ENCODE results near the gene TMX1. TPM values are rescaled to one million over a fixed set of nuclear protein-coding genes. Genes with fewer than 3 reads are reported as not detected.

The TMX1 gene
- total and polyA plus RNA-seq, 2 experiments from 2014 or later: 61.5 to 126 TPM

- TF ChIP-seq JUNB (IDR thresholded peaks at IDR 0.05; ENCODE audit: unreplicated experiment) (no peak), ZNF331 (CRISPR knock-in tag; IDR thresholded peaks at IDR 0.05; ENCODE audit: low read depth) (no peak), ZNF114 (CRISPR knock-in tag; IDR thresholded peaks at IDR 0.05) (no peak), EZH2 (IDR thresholded peaks at IDR 0.05; ENCODE audit: low read depth, unreplicated experiment) (no peak)
Observed at GRCh38 chr14:51228890-51229289, 11.2 kb upstream of the TMX1 start (continued).

DNA sequence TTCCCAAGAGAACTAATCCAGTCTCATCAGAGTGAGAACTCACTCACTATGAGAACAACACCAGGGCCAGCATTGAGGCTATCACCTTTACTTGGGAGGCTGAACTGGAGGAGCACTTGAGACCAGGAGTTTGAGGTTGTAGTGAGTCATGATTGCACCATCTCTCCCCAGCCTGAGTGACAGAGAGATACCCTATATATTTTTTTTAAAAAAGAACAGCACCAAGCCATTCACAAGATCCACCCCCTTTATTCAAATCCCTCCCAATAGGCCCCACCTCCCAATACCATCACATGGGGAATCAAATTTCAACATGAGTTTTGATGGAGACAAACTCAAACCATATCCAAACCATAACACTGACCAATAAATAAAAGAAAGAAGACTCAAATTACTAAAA lies 3.7 kb upstream of the TMX1 start:
- no peaks in the 10 kb centered on the region for H3K27me3 ChIP-seq (ENCODE audit: insufficient read depth)
- TF ChIP-seq ZNF114 (CRISPR knock-in tag; IDR thresholded peaks at IDR 0.05): no peak
- TF ChIP-seq, protein P1, sequence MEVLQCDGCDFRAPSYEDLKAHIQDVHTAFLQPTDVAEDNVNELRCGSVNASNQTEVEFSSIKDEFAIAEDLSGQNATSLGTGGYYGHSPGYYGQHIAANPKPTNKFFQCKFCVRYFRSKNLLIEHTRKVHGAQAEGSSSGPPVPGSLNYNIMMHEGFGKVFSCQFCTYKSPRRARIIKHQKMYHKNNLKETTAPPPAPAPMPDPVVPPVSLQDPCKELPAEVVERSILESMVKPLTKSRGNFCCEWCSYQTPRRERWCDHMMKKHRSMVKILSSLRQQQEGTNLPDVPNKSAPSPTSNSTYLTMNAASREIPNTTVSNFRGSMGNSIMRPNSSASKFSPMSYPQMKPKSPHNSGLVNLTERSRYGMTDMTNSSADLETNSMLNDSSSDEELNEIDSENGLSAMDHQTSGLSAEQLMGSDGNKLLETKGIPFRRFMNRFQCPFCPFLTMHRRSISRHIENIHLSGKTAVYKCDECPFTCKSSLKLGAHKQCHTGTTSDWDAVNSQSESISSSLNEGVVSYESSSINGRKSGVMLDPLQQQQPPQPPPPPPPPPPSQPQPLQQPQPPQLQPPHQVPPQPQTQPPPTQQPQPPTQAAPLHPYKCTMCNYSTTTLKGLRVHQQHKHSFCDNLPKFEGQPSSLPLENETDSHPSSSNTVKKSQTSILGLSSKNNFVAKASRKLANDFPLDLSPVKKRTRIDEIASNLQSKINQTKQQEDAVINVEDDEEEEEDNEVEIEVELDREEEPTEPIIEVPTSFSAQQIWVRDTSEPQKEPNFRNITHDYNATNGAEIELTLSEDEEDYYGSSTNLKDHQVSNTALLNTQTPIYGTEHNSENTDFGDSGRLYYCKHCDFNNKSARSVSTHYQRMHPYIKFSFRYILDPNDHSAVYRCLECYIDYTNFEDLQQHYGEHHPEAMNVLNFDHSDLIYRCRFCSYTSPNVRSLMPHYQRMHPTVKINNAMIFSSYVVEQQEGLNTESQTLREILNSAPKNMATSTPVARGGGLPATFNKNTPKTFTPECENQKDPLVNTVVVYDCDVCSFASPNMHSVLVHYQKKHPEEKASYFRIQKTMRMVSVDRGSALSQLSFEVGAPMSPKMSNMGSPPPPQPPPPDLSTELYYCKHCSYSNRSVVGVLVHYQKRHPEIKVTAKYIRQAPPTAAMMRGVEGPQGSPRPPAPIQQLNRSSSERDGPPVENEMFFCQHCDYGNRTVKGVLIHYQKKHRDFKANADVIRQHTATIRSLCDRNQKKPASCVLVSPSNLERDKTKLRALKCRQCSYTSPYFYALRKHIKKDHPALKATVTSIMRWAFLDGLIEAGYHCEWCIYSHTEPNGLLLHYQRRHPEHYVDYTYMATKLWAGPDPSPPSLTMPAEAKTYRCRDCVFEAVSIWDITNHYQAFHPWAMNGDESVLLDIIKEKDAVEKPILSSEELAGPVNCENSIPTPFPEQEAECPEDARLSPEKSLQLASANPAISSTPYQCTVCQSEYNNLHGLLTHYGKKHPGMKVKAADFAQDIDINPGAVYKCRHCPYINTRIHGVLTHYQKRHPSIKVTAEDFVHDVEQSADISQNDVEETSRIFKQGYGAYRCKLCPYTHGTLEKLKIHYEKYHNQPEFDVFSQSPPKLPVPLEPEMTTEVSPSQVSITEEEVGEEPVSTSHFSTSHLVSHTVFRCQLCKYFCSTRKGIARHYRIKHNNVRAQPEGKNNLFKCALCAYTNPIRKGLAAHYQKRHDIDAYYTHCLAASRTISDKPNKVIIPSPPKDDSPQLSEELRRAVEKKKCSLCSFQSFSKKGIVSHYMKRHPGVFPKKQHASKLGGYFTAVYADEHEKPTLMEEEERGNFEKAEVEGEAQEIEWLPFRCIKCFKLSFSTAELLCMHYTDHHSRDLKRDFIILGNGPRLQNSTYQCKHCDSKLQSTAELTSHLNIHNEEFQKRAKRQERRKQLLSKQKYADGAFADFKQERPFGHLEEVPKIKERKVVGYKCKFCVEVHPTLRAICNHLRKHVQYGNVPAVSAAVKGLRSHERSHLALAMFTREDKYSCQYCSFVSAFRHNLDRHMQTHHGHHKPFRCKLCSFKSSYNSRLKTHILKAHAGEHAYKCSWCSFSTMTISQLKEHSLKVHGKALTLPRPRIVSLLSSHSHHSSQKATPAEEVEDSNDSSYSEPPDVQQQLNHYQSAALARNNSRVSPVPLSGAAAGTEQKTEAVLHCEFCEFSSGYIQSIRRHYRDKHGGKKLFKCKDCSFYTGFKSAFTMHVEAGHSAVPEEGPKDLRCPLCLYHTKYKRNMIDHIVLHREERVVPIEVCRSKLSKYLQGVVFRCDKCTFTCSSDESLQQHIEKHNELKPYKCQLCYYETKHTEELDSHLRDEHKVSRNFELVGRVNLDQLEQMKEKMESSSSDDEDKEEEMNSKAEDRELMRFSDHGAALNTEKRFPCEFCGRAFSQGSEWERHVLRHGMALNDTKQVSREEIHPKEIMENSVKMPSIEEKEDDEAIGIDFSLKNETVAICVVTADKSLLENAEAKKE (CRISPR knock-in tag; IDR thresholded peaks at IDR 0.05): no peak
- TF ChIP-seq, protein P2, sequence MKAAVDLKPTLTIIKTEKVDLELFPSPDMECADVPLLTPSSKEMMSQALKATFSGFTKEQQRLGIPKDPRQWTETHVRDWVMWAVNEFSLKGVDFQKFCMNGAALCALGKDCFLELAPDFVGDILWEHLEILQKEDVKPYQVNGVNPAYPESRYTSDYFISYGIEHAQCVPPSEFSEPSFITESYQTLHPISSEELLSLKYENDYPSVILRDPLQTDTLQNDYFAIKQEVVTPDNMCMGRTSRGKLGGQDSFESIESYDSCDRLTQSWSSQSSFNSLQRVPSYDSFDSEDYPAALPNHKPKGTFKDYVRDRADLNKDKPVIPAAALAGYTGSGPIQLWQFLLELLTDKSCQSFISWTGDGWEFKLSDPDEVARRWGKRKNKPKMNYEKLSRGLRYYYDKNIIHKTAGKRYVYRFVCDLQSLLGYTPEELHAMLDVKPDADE (IDR thresholded peaks at IDR 0.05): no peak
- TF ChIP-seq, protein P3, sequence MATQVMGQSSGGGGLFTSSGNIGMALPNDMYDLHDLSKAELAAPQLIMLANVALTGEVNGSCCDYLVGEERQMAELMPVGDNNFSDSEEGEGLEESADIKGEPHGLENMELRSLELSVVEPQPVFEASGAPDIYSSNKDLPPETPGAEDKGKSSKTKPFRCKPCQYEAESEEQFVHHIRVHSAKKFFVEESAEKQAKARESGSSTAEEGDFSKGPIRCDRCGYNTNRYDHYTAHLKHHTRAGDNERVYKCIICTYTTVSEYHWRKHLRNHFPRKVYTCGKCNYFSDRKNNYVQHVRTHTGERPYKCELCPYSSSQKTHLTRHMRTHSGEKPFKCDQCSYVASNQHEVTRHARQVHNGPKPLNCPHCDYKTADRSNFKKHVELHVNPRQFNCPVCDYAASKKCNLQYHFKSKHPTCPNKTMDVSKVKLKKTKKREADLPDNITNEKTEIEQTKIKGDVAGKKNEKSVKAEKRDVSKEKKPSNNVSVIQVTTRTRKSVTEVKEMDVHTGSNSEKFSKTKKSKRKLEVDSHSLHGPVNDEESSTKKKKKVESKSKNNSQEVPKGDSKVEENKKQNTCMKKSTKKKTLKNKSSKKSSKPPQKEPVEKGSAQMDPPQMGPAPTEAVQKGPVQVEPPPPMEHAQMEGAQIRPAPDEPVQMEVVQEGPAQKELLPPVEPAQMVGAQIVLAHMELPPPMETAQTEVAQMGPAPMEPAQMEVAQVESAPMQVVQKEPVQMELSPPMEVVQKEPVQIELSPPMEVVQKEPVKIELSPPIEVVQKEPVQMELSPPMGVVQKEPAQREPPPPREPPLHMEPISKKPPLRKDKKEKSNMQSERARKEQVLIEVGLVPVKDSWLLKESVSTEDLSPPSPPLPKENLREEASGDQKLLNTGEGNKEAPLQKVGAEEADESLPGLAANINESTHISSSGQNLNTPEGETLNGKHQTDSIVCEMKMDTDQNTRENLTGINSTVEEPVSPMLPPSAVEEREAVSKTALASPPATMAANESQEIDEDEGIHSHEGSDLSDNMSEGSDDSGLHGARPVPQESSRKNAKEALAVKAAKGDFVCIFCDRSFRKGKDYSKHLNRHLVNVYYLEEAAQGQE (IDR thresholded peaks at IDR 0.05; ENCODE audit: unreplicated experiment): no peak
- no peak for TF ChIP-seq POLR2AphosphoS5 (IDR thresholded peaks at IDR 0.05; ENCODE audit: low read depth)
- TF ChIP-seq EZH2 (IDR thresholded peaks at IDR 0.05; ENCODE audit: low read depth, unreplicated experiment): no peak
- TF ChIP-seq EZH2phosphoT487 (IDR thresholded peaks at IDR 0.05; ENCODE audit: unreplicated experiment): no peak
- H2AFZ ChIP-seq: no peak overlapping the region
- H3K36me3 ChIP-seq (ENCODE audit: insufficient read depth): no peaks in the 10 kb centered on the region
- Mint-ChIP-seq H3K36me3 (ENCODE audit: low read depth) (0 out of 3 replicates have a peak, but pooled peaks cover 1% of the 10 kb centered on the region), H3K9me3 (no peaks in the 10 kb centered on the region), H3K27ac (no peak overlapping the region), H3K27me3 (ENCODE audit: insufficient read depth, low read depth, poor library complexity) (peaks cover 6% of the 10 kb centered on the region), H3K4me3 (no peak overlapping the region), H3K4me1 (peaks cover under 1% of the 10 kb centered on the region; the same call in 1 of the 3 replicates)
- no peak overlapping the region for H3K4me3 ChIP-seq
- no peaks in the 10 kb centered on the region; the same call in 1 of the 2 replicates for H3K4me1 ChIP-seq (ENCODE audit: insufficient read depth)
- H3F3A ChIP-seq (replicated peaks; ENCODE audit: low read depth): no peaks in the 10 kb centered on the region
- H3K4me2 ChIP-seq: no peak overlapping the region
- peaks cover 12% of the 10 kb centered on the region for H3K79me2 ChIP-seq (replicated peaks; ENCODE audit: insufficient read depth)
- no peak for DNase-seq (ENCODE audit: low spot score)
- H3K9me2 ChIP-seq (ENCODE audit: insufficient read depth): 0 out of 2 replicates have a peak, but pooled peaks cover 4% of the 10 kb centered on the region
- no peak overlapping the region for H3K27ac ChIP-seq (ENCODE audit: low read depth)
- no peaks in the 10 kb centered on the region for H4K20me1 ChIP-seq (replicated peaks; ENCODE audit: insufficient read depth)
- no peak for ATAC-seq

Data from GM23338 (cell line).